ENCODE data around the gene KCNJ6. TPM values are rescaled to one million over a fixed set of nuclear protein-coding genes. Genes with fewer than 3 reads are reported as not detected.

The KCNJ6 gene
- total and polyA plus RNA-seq, 7 experiments from 2014 or later: 0.01 TPM; not detected in 6

- CTCF ChIA-PET: interaction anchor here (1.8 kb wide), 1 partner anchor 341 kb away, joined by 5 read pairs; no protein-coding TSS in a partner anchor
- Mint-ChIP-seq H3K27me3 (peaks cover 0 to 7% (median 0%) of the 10 kb centered on the region in 5 donors), H3K36me3 (no peaks in the 10 kb centered on the region), H3K9me3 (peaks cover 0 to 10% (median 0%) of the 10 kb centered on the region in 11 donors), H3K4me3 (peak overlapping the region; percentile 93 to 100 (median 97)), H3K27ac (peak overlapping the region in 7 of 9 donors; percentile 89 to 100 (median 99)), H3K4me1 (peaks cover 0 to 32% (median 17%) of the 10 kb centered on the region in 7 donors)
- H3K4me1 ChIP-seq (ENCODE audit: control insufficient read depth in 2 of 2, insufficient read depth in 2 of 2, low read length in 2 of 2): peaks cover 11 to 17% of the 10 kb centered on the region in 2 donors
- intact Hi-C loops (cut with micrococcal nuclease): loop anchor here (2.0 to 10.0 kb wide), 12 partner anchors 47 to 1885 kb away; partner anchors contain the start of genes BRWD1 (in 2 of the 2), DOP1B (in 1 of the 2), ETS2 (in 1 of the 2) and LCA5L (in 1 of the 2)
- ATAC-seq (no peak), DNase-seq (no peak)
- POLR2A ChIA-PET: interaction anchor here (0.5 to 2.1 kb wide), 3 partner anchors 47 to 295 kb away, joined by 3 to 17 read pairs (median 17); partner anchors contain the start of genes DYRK1A and VPS26C
- no peaks in the 10 kb centered on the region for H3K36me3 ChIP-seq (ENCODE audit: control insufficient read depth in 2 of 3, insufficient read depth in 3 of 3, low read length in 3 of 3)
- H3K9me3 ChIP-seq (ENCODE audit: control insufficient read depth in 2 of 3, low read length in 3 of 3): peaks cover 0 to 4% (median 0%) of the 10 kb centered on the region in 3 experiments
- H3K27me3 ChIP-seq (ENCODE audit: control insufficient read depth in 2 of 2, insufficient read depth in 2 of 2, low read length in 2 of 2): no peaks in the 10 kb centered on the region
- no peak overlapping the region for H3K4me3 ChIP-seq (ENCODE audit: low read length)
- no peak overlapping the region for H3K27ac ChIP-seq (ENCODE audit: low read depth, low read length)
Measured at GRCh38 chr21:37561941-37562919, 354.0 kb downstream of the KCNJ6 start.

GRCh38 chr21:37561506-37561905, 354.8 kb downstream of the KCNJ6 start:
- Mint-ChIP-seq H3K9me3 (peaks cover 0 to 10% (median 0%) of the 10 kb centered on the region in 11 donors), H3K4me3 (no peak overlapping the region), H3K4me1 (peaks cover 0 to 32% (median 17%) of the 10 kb centered on the region in 7 donors), H3K27ac (no peak overlapping the region), H3K36me3 (no peaks in the 10 kb centered on the region), H3K27me3 (peaks cover 0 to 7% (median 0%) of the 10 kb centered on the region in 5 donors)
- ATAC-seq: no peak
- no peak overlapping the region for H3K4me3 ChIP-seq (ENCODE audit: low read length)
- ChIA-PET POLR2A (no interaction called here), CTCF (no interaction called here)
- H3K4me1 ChIP-seq (ENCODE audit: control insufficient read depth in 2 of 2, insufficient read depth in 2 of 2, low read length in 2 of 2): peaks cover 11 to 17% of the 10 kb centered on the region in 2 donors
- H3K27me3 ChIP-seq (ENCODE audit: control insufficient read depth in 2 of 2, insufficient read depth in 2 of 2, low read length in 2 of 2): no peaks in the 10 kb centered on the region
- no peak for DNase-seq
- no peak overlapping the region for H3K27ac ChIP-seq (ENCODE audit: low read depth, low read length)
- peaks cover 0 to 4% (median 0%) of the 10 kb centered on the region in 3 experiments for H3K9me3 ChIP-seq (ENCODE audit: control insufficient read depth in 2 of 3, low read length in 3 of 3)
- intact Hi-C loops (cut with micrococcal nuclease): loop anchor here (5.0 to 10.0 kb wide), 11 partner anchors 49 to 1886 kb away; partner anchors contain the start of genes BRWD1 (in 2 of the 2), DOP1B (in 1 of the 2), ETS2 (in 1 of the 2) and LCA5L (in 1 of the 2)
- H3K36me3 ChIP-seq (ENCODE audit: control insufficient read depth in 2 of 3, insufficient read depth in 3 of 3, low read length in 3 of 3): no peaks in the 10 kb centered on the region

- no peak for DNase-seq
- H3K27me3 Mint-ChIP-seq: peaks cover 0 to 12% (median 10%) of the 10 kb centered on the region in 5 donors
- no peaks in the 10 kb centered on the region for H3K36me3 ChIP-seq (ENCODE audit: control insufficient read depth in 2 of 3, insufficient read depth in 3 of 3, low read length in 3 of 3)
- no peaks in the 10 kb centered on the region for H3K27me3 ChIP-seq (ENCODE audit: control insufficient read depth in 2 of 2, insufficient read depth in 2 of 2, low read length in 2 of 2)
- intact Hi-C loops (cut with micrococcal nuclease): loop anchor here (5.0 to 10.0 kb wide), 11 partner anchors 48 to 1887 kb away; partner anchors contain the start of genes BRWD1 (in 2 of the 2), DOP1B (in 1 of the 2), ETS2 (in 1 of the 2) and LCA5L (in 1 of the 2)
- H3K9me3 Mint-ChIP-seq: peaks cover 0 to 10% (median 0%) of the 10 kb centered on the region in 11 donors
- ChIA-PET POLR2A (no interaction called here), CTCF (interaction anchor here (0.6 kb wide), 1 partner anchor 97 kb away, joined by 3 read pairs; no protein-coding TSS in a partner anchor)
- H3K4me1 Mint-ChIP-seq: peaks cover 0 to 24% (median 15%) of the 10 kb centered on the region in 7 donors
- peaks cover 11 to 17% of the 10 kb centered on the region in 2 donors for H3K4me1 ChIP-seq (ENCODE audit: control insufficient read depth in 2 of 2, insufficient read depth in 2 of 2, low read length in 2 of 2)
- no peak overlapping the region for H3K4me3 Mint-ChIP-seq
- ATAC-seq: no peak
- no peak overlapping the region for H3K27ac Mint-ChIP-seq
- no peak overlapping the region for H3K27ac ChIP-seq (ENCODE audit: low read depth, low read length)
- no peaks in the 10 kb centered on the region for H3K36me3 Mint-ChIP-seq
- H3K9me3 ChIP-seq (ENCODE audit: control insufficient read depth in 2 of 3, low read length in 3 of 3): peaks cover 0 to 4% (median 0%) of the 10 kb centered on the region in 3 experiments
- no peak overlapping the region for H3K4me3 ChIP-seq (ENCODE audit: low read length)
Measured at GRCh38 chr21:37560385-37560784, 355.9 kb downstream of the KCNJ6 start.

GRCh38 chr21:37558676-37559211, 357.5 kb downstream of the KCNJ6 start:
- no peaks in the 10 kb centered on the region for H3K36me3 ChIP-seq (ENCODE audit: control insufficient read depth in 2 of 3, insufficient read depth in 3 of 3, low read length in 3 of 3)
- Mint-ChIP-seq H3K27me3 (peaks cover 0 to 20% (median 10%) of the 10 kb centered on the region in 5 donors), H3K4me3 (no peak overlapping the region), H3K9me3 (peaks cover 0 to 10% (median 0%) of the 10 kb centered on the region in 11 donors), H3K27ac (no peak overlapping the region), H3K36me3 (no peaks in the 10 kb centered on the region), H3K4me1 (peaks cover 0 to 11% (median 3%) of the 10 kb centered on the region in 7 donors)
- ChIA-PET CTCF (no interaction called here), POLR2A (no interaction called here)
- ATAC-seq: no peak
- peaks cover 5 to 8% of the 10 kb centered on the region in 2 donors for H3K4me1 ChIP-seq (ENCODE audit: control insufficient read depth in 2 of 2, insufficient read depth in 2 of 2, low read length in 2 of 2)
- DNase-seq: no peak
- H3K9me3 ChIP-seq (ENCODE audit: control insufficient read depth in 2 of 3, low read length in 3 of 3): peaks cover 0 to 4% (median 0%) of the 10 kb centered on the region in 3 experiments
- H3K27me3 ChIP-seq (ENCODE audit: control insufficient read depth in 2 of 2, insufficient read depth in 2 of 2, low read length in 2 of 2): no peaks in the 10 kb centered on the region
- H3K27ac ChIP-seq (ENCODE audit: low read depth, low read length): no peak overlapping the region
- H3K4me3 ChIP-seq (ENCODE audit: low read length): no peak overlapping the region
- intact Hi-C loops (cut with micrococcal nuclease): no loop called here
